HEK293T (cell line): Measurements from ENCODE around the gene ATF6B.

Experiments
- ELF4 ChIP-seq: fragments of 450-650 bp; IDR thresholded peaks from 2 replicates; pipeline ENCODE4 v1.6.1; 2017; ENCODE audit warnings: antibody characterized with exemption
- FOXK2 ChIP-seq: fragments of 450-650 bp; IDR thresholded peaks from 2 replicates; pipeline ENCODE4 v1.6.1; 2016; ENCODE audit warnings: mild to moderate bottlenecking

- TF ChIP-seq FOXK2: no peak
- no peak for TF ChIP-seq ELF4
Observed at GRCh38 chr6:32074996-32075532, 53.0 kb downstream of the ATF6B start.
